HG03432 (cell line): ENCODE data around the gene VPS52.

Source experiments
- ATAC-seq: cut with Tn5 transposase; IDR thresholded peaks from one replicate; pipeline ENCODE4 v1.9.1; 2021; ENCODE audit warnings: mild to moderate bottlenecking, moderate library complexity; ENCODE audit not compliant: unreplicated experiment

Gene VPS52

GRCh38 chr6:33271468-33272274, at the start of gene VPS52, which contains the start of gene RPS18:
TSS of gene VPS52 (minus strand) at chr6:33271876. CDS start at chr6:33271675, 201 bp downstream.
TSS of gene RPS18 (plus strand) at chr6:33272075. CDS start at chr6:33272120, 45 bp downstream.
- peak; percentile 82 for ATAC-seq

GRCh38 chr6:33321227-33321626, 49.6 kb upstream of the VPS52 start:
- ATAC-seq: no peak

- no peak for ATAC-seq
Measured at GRCh38 chr6:33320315-33321181, 48.9 kb upstream of the VPS52 start.

DNA sequence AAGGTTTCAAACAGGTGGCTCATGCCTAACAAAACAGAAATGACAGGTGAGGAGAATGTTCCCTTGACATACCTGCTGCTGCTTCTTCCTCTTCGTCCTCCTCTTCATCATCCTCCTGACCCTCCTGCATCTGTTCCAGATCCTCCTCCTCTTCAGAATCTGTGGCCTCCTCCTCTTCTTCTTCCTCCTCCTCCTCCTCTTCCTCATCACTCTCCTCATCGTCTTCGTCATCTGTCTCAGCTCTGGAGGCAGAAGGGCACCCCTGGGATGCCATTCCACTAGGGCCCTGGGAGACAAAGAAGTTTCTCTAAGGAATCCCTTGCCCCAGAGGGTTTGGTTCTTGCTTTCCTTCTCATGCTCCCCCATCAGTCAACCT, 48.3 kb upstream of the VPS52 start:
- no peak for ATAC-seq

DNA sequence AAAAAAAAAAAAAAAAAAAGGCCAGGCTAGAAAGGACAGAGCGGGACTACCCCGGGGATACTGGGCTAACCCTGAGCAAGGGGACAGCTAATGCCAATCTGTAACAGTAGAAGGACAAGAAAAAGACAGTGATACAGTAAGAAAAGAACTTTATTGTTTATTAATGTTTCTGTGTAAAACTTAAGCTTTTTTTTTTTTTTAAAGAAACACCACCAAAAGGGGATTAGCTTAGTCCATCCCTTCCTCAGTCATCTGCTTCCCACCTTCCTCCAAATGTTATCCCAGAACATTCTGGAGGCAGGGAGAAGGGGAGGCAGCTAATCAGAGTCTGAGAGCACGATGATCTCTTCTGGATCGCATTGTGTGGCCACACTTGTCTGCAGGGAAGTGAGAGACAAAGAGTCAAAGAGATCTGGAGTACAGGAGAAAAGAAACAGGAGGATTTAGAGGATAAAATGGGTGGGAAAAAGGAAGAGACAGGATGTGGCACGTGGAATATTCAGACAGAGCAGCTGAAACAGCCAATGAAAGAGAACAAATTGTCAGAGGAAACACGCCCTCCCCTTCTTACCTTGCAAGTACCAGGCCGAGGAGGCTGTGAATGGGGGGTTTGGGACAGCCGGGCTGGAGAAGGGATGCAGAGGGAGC, 46.9 kb upstream of the VPS52 start:
- ATAC-seq: no peak

DNA sequence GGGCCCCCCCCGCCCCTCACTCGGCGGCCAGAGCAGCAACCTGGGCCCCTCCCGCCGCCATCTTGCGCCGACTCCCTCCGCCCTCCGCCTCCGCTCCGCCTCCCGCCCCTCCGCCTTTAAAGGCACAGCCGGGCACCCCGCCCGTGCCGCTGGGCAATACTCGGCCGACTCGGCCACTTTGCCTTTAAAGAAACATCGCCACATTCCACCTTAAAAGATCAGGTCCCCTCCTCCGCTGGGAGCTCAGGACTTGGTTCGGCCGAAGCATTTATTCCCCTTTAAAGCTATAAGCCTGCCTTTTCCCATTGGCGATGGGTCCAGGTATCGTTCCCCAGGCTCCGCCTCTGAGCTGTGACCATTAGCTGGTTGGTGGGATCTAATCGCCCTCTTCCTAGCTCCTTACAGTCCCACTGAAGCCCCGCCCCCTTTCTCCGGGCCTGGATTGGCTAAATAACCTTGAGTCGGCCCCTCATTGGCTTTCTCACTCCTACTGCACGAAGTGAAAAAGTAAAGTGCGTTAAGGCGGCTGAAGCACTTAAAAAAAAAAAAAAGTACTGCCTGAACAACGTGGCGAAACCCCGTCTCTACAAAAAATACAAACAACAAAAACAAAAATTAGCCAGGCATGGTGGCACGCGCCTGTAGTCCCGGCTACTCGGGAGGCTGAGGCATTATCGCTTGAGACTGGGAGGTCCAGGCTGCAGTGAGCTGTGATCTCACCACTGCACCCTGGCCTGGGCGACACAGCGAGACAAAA, 46.2 kb upstream of the VPS52 start, which contains the start of gene ZBTB22:
TSS of gene ZBTB22 (minus strand) at position 76 of the 757 bp plus-strand sequence. CDS start 828 bp downstream, outside the sequence.
- ATAC-seq: peak; percentile 50

DNA sequence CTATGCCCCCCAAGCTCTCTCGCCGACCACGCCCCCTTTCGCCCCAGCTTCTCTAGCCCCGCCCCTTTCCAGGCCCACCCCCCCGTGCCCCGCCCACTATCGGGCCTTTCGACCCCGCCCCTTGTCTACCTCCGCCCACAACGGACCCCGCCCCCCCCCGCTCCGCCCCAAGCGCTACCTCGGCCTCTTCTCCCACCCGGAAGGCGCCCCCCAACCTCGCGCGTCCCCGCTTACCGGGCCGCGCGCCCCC, 45.7 kb upstream of the VPS52 start:
- no peak for ATAC-seq

- no peak for ATAC-seq
Measured at GRCh38 chr6:33316603-33317418, 45.1 kb upstream of the VPS52 start.

DNA sequence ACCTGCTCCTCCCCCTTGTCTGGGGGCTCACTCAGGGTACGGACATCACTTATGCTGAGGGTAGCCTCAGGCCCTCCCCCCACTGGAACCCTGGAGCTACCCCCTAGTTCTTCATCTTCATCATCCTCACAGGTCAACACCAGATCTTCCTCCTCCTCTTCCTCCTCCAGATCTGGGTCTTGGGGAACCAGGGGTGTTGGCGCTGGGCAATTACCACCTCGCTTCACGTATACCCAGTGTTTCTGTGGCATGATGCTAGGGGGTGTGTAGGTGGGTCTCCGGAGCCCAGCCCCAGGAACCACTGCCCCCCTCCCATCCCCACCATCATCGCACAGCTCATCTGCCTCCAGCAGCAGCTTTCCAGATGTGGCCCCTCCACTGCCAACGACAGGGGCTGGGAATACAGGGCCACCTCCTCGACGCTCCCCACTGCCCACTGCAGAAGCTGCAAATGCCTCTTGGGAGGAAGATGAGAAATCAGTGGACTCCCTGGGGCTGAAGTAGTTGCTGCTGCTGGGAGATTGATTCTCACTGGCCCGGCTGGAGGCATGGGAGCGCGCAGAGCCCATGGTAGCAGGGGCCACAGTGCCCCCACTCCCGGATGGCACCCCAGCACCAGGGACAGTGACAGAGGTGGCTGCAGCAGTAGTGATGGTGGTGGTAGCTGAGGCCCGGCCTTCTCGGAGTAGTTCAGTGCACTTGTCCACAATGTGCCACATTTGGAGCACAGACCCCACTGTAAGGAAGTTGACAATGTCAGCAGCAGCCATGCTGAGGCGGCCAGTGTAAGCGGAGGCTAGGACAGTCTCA, 44.3 kb upstream of the VPS52 start:
- ATAC-seq: no peak

DNA sequence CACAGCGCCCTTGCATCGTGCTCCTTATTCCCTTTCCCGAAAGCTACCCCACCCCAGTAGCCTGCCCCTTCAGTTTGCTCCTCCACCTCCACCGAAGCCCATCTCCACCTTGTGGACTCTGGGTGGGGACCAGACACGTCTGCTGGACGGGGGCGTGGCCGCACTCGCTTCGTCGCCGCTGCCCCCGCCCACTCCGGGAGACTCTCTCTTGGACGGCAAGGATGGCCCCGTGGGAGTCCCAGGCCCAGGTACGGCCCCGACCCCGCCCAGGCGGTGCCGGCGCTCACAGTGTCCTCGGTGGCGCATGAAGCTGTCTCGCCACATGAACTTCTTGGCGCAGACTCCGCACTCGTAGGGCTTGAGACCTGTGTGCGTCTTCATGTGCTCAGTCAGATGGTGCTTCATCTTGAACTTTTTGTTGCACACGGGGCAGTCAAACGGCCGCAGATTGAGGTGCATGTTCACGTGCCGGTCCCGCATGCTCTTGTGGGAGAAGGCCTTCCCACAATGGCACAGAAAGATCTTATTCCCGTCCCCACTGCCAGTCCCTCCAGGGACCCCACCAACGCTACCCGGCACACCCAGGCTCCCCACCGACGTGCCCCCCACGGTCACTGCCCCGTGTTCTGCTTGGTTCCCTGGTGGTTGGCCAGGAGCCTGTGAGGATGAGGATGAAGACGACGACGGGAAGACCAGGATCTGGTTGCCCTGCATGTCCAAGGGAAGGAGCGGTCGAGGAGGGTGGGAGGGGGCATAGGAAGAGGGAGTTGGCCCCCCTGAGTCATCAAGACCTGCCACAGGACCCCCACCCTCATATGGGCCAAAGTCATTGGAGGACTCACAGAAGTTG, 43.5 kb upstream of the VPS52 start:
- no peak for ATAC-seq

DNA sequence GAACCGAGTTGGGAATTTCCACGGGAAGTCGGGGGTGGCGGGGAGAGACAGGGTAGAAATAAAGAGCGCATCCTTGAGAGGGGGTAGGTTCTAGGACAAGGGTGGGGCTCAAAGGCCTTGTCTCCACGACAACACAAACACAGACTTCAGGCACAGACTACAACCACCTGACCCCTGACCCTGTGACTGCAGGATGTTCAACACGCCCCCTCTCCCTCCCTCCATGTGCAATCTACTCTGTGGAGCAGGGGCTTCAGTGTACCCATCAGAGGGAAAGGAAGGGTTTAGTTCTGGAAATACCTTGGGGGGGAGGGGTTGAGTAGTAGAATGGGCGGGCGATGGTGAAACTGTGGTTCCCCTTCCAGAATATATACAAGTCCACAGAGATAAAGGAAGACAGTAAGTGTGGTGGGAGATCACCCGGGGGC, 42.9 kb upstream of the VPS52 start:
- ATAC-seq: no peak

- peak; percentile 34 for ATAC-seq
Measured at GRCh38 chr6:33313709-33314514, 42.2 kb upstream of the VPS52 start, which contains the start of gene TAPBP. TSS of gene TAPBP (minus strand) at chr6:33314078. CDS start at chr6:33314041, 37 bp downstream.

DNA sequence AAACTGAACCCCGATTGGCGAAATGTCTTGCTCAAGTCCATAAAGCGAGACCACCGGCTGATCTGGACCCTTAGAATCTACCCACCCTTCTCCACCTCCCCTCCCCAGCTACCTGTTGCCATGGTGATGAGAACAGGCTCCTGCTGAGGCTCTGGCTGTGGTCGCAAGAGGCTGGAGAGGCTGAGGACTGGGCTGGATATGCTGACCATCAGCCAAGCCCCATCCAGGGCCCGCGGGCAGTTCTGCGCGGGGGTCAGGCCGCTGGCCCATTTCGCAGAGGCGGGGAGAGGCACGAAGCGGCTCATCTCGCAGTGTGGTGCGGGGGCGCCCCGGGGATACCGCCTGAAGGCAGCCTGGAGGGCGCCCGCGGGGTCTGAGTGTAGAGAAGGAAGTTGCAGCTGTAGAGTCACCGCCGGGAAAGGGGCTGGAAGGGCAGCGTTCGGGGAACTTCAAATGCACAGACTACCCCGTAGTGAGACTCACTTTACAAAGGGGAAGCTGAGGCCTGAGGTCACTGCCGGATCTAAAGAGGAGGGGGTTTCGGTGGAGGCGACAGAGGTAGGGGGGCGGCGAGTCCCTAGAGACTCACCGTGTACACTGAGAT, 41.5 kb upstream of the VPS52 start:
- ATAC-seq: peak; percentile 5

DNA sequence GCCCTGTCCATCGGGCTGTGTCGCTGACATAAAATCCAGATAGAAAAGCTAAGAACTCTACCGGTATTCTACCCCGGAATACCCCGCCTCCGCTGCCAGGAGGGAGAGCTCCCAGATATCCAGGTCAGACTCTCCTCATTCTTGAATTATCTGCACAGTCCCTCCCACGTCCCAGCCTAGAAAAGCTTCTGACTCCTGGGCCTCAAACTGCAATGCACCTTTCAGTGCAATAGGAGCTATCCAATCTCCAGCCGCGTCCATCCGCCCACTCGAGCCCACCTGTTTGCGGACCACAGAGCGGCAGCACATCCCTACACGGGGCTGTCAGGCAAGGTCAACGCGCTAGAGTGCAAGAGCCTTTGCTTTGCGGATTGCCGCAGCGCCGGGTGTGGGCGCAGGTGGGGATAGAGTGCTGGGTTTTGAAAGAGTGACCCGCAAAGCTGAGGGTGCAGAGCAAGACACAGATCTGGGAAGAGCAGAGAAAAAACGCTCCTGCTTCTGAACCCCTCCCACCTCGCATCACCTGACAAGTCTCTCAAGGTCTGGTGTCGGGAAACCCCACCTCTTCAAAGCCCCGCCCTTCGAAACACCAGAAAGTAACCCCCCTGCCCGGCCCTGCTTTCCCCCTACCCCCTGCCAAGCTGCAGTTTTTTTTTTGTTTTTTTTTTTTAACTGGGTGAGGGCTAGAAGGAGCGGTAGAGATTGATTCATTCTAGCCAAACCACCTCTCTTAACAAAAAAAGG, 40.9 kb upstream of the VPS52 start:
- ATAC-seq: peak; percentile 21

DNA sequence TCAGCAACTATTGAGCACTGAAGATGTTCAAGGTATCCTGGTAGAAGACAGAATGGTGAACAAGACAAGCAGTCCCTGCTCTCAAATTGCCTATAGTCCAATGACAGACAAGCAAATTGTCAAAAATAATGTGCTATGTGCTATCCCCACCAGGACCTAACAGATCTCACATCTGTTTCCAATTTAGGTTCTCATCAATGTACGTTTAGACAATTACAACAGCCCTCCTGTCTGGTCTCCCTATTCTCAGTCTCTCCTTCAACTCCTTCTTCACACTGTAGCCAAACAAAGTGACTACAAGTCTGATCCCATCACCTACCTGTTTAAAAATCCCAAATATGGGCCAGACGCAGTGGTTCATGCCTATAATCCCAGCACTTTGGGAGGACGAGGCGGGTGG, 34.7 kb upstream of the VPS52 start:
- no peak for ATAC-seq

GRCh38 chr6:33305052-33305451, 33.4 kb upstream of the VPS52 start:
- no peak for ATAC-seq
